Loucy (cell line): ENCODE measurements around the gene TRIM26.

ENCODE experiments used
- H2AFZ ChIP-seq: fragments of 200-600 bp; sonication (generic); 2 replicates; pipeline ENCODE4 v1.6.0; 2016; ENCODE audit warnings: antibody characterized with exemption, mild to moderate bottlenecking, low read length, moderate library complexity
- H3F3A ChIP-seq: fragments of 200-600 bp; 2 replicates; pipeline ENCODE4 v1.6.0; 2016; ENCODE audit warnings: antibody characterized with exemption, low read depth, mild to moderate bottlenecking
- H3K27me3 ChIP-seq: fragments of 200-600 bp; sonication (generic); 2 replicates; pipeline ENCODE4 v1.6.1; 2014; ENCODE audit warnings: low read length, mild to moderate bottlenecking; ENCODE audit not compliant: insufficient read depth, poor library complexity, severe bottlenecking
- H3K36me3 ChIP-seq: fragments of 200-600 bp; sonication (generic); 2 replicates; pipeline ENCODE4 v1.6.1; 2016; ENCODE audit warnings: low read length; ENCODE audit not compliant: insufficient read depth
- H3K4me1 ChIP-seq: fragments of 200-600 bp; sonication (generic); 2 replicates; pipeline ENCODE4 v1.5.1; 2014; ENCODE audit warnings: low read length, mild to moderate bottlenecking; ENCODE audit not compliant: insufficient read depth, poor library complexity, severe bottlenecking
- H3K4me2 ChIP-seq: fragments of 200-600 bp; sonication (generic); 2 replicates; pipeline ENCODE4 v1.6.0; 2014; ENCODE audit warnings: antibody characterized with exemption, low read length, low read depth, mild to moderate bottlenecking; ENCODE audit not compliant: poor library complexity, severe bottlenecking
- H3K4me3 ChIP-seq: fragments of 200-600 bp; sonication (generic); 2 replicates; pipeline ENCODE4 v1.5.1; 2014; ENCODE audit warnings: low read length, mild to moderate bottlenecking, mixed read lengths; ENCODE audit not compliant: poor library complexity, severe bottlenecking
- H3K79me2 ChIP-seq: fragments of 200-600 bp; sonication (generic); 2 replicates; pipeline ENCODE4 v1.6.1; 2014; ENCODE audit warnings: low read length; ENCODE audit not compliant: insufficient read depth
- H3K9ac ChIP-seq: fragments of 200-600 bp; sonication (generic); 2 replicates; pipeline ENCODE4 v1.6.0; 2014; ENCODE audit warnings: mild to moderate bottlenecking, low read depth, low read length, moderate library complexity; ENCODE audit not compliant: poor library complexity, severe bottlenecking
- H3K9me2 ChIP-seq: fragments of 200-600 bp; sonication (generic); replicated peaks from 2 replicates; pipeline ENCODE4 v1.6.1; 2016; ENCODE audit warnings: low read depth, low read length, mixed read lengths
- H3K9me3 ChIP-seq: fragments of 200-600 bp; sonication (generic); 2 replicates; pipeline ENCODE4 v1.6.1; 2014; ENCODE audit warnings: mild to moderate bottlenecking, antibody characterized with exemption, low read length, low read depth; ENCODE audit not compliant: insufficient read depth
- H4K20me1 ChIP-seq: fragments of 200-600 bp; sonication (generic); 2 replicates; pipeline ENCODE4 v1.6.0; 2014; ENCODE audit warnings: antibody characterized with exemption, low read length, mild to moderate bottlenecking; ENCODE audit not compliant: insufficient read depth, poor library complexity, severe bottlenecking
- EZH2phosphoT487 ChIP-seq: fragments of 200-600 bp; IDR thresholded peaks from 2 replicates; pipeline ENCODE4 v1.6.1; 2018; ENCODE audit warnings: antibody characterized with exemption, mild to moderate bottlenecking, moderate library complexity, borderline replicate concordance
- TF ChIP-seq, protein P1 (sequence below): fragments of 200-600 bp; sonication (generic); conservative IDR thresholded peaks from 2 replicates; pipeline ENCODE4 v1.5.1; 2014; ENCODE audit warnings: mild to moderate bottlenecking, antibody characterized with exemption, low read length

The TRIM26 gene

DNA sequence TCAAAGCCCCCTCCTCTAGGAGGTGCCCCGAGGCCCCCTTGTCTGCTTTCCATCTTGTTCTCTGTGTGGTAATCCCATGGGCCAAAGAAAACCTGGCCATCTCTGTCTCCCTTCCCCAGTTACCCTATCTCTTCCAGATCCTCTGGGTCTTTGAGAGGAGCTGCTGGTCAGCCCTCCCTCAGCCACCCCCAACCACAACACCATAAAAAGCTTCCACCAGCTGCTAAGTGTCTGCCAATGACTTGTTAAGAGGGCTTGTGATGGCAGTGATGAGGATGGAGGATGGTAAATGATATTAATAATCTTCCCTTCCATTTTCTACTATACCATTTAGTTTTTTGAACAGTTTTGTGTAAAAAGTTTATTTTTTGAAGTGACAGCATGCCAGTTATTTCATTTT is 17.3 kb downstream of the TRIM26 start:
- no peaks in the 10 kb centered on the region for H3K9me3 ChIP-seq
- no peaks in the 10 kb centered on the region for H3F3A ChIP-seq
- TF ChIP-seq EZH2phosphoT487 = no peak
- TF ChIP-seq, protein P1, sequence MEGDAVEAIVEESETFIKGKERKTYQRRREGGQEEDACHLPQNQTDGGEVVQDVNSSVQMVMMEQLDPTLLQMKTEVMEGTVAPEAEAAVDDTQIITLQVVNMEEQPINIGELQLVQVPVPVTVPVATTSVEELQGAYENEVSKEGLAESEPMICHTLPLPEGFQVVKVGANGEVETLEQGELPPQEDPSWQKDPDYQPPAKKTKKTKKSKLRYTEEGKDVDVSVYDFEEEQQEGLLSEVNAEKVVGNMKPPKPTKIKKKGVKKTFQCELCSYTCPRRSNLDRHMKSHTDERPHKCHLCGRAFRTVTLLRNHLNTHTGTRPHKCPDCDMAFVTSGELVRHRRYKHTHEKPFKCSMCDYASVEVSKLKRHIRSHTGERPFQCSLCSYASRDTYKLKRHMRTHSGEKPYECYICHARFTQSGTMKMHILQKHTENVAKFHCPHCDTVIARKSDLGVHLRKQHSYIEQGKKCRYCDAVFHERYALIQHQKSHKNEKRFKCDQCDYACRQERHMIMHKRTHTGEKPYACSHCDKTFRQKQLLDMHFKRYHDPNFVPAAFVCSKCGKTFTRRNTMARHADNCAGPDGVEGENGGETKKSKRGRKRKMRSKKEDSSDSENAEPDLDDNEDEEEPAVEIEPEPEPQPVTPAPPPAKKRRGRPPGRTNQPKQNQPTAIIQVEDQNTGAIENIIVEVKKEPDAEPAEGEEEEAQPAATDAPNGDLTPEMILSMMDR = no peak
- no peak overlapping the region for H2AFZ ChIP-seq
- no peaks in the 10 kb centered on the region for H3K4me1 ChIP-seq
- no peaks in the 10 kb centered on the region for H3K79me2 ChIP-seq
- peaks cover 62% of the 10 kb centered on the region for H3K36me3 ChIP-seq
- H3K4me2 ChIP-seq = no peak overlapping the region
- no peaks in the 10 kb centered on the region for H4K20me1 ChIP-seq
- H3K27me3 ChIP-seq = no peaks in the 10 kb centered on the region
- H3K9me2 ChIP-seq = no peaks in the 10 kb centered on the region
- no peak overlapping the region for H3K4me3 ChIP-seq
- no peak overlapping the region for H3K9ac ChIP-seq

DNA sequence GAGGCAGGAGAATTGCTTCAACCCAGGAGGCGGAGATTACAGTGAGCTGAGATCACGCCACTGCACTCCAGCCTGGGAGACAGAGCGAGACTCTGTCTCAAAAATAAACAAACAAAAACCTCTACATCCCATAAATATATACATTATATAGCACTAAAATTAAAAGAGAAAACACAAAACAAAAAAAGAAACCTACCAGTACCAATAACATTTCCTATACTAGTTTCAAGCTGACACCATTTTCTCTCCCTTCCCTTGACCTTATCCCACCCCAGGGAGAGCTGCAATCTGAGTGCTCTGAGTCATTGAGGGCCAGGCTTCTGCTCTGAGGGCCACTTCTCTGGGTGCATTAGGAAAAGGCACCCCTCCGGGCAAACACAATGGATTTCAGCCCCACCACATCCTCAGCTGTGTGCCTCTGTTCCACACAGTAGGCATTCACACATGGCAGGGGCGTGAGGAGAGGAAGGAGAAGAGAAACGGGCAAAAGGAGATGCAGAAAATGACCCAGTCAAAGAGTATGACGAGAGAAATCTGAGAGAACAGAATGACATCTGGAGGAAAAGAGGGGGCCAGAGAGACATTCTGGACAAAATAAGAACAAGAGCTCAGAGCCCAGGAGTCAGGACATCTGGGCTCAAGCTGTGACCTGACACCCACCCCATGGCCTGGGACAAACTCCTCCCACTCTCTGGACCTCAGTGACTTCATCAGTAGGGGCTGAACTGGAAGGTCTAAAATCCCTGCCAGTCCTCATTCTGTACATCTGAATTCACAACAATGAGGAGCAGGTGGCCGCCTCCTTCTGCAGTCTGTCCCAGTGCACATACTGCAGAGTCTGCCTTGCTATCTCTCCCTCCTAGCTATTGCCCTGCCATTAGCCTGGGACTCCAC is 18.2 kb downstream of the TRIM26 start:
- Histone ChIP-seq H3K79me2 (no peaks in the 10 kb centered on the region), H3K27me3 (no peaks in the 10 kb centered on the region), H3F3A (no peaks in the 10 kb centered on the region), H4K20me1 (no peaks in the 10 kb centered on the region), H2AFZ (no peak overlapping the region), H3K4me3 (no peak overlapping the region), H3K4me2 (no peak overlapping the region), H3K4me1 (no peaks in the 10 kb centered on the region), H3K9me2 (no peaks in the 10 kb centered on the region), H3K36me3 (peaks cover 62% of the 10 kb centered on the region; the same call in 1 of the 2 replicates), H3K9ac (no peak overlapping the region), H3K9me3 (no peaks in the 10 kb centered on the region)
- TF ChIP-seq, protein P1 = no peak
- TF ChIP-seq EZH2phosphoT487 = no peak

DNA sequence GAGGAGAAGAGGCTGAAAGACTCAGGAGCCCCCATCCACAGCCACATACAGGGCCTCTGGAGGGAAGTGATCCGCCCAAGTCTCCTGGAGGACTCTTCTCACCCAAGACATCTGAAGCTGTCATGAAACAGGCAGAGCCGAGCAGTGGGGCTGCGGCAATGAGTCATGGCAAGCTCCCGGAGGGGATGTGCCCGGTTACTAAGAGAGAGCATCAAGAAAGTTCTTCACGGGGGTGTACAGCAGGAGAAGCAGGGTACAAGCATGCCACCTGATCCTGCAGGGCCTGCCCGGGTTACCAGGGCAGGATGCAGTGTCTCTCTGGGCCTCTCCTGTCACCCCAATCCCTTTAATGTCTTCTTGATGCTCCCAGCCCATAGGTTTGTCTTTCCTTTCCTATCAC is 21.1 kb downstream of the TRIM26 start:
- TF ChIP-seq, protein P1 = no peak
- no peak for TF ChIP-seq EZH2phosphoT487
- no peaks in the 10 kb centered on the region for H3F3A ChIP-seq
- no peak overlapping the region for H3K4me2 ChIP-seq
- H3K9me2 ChIP-seq = no peaks in the 10 kb centered on the region
- no peaks in the 10 kb centered on the region for H3K4me1 ChIP-seq
- no peak overlapping the region for H3K4me3 ChIP-seq
- no peaks in the 10 kb centered on the region for H3K27me3 ChIP-seq
- H4K20me1 ChIP-seq = no peaks in the 10 kb centered on the region
- H2AFZ ChIP-seq = no peak overlapping the region
- H3K79me2 ChIP-seq = no peaks in the 10 kb centered on the region
- no peaks in the 10 kb centered on the region for H3K9me3 ChIP-seq
- no peak overlapping the region for H3K9ac ChIP-seq
- H3K36me3 ChIP-seq = peaks cover 63% of the 10 kb centered on the region; the same call in 1 of the 2 replicates
